NT2/D1 (cell line): ENCODE results near the gene SLC6A16.

Experiments
- SUZ12 ChIP-seq: IDR thresholded peaks from 2 replicates; pipeline ENCODE4 v1.6.1; 2011; ENCODE audit not compliant: insufficient read length, insufficient read depth; ENCODE audit errors: extremely low read depth
- YY1 ChIP-seq: IDR thresholded peaks from 2 replicates; pipeline ENCODE4 v1.6.1; 2011; ENCODE audit not compliant: insufficient read length, insufficient read depth
- ZNF274 ChIP-seq: IDR thresholded peaks from 2 replicates; pipeline ENCODE4 v1.6.1; 2011; ENCODE audit warnings: mild to moderate bottlenecking, low read depth, low read length

- TF ChIP-seq ZNF274, result no peak
- no peak for TF ChIP-seq YY1
- no peak for TF ChIP-seq SUZ12
These were observed 31.4 kb upstream of the SLC6A16 start for GRCh38 chr19:49356382-49356781.
